AG20443 (cell line): ENCODE data around the gene ZNF793.

Experiments
- DNase-seq: peaks from one replicate; pipeline ENCODE4 v3.0.0; 2012; ENCODE audit warnings: low spot score, mixed read lengths

ZNF793 gene

GRCh38 chr19:37506387-37507166 lies at the start of gene ZNF793:
Gene ZNF793, plus strand, starts transcription at chr19:37506939. Its CDS starts 16,501 bp downstream, at chr19:37523440.
- DNase-seq: peak; percentile 85

- DNase-seq: no peak
These were observed 40.4 kb upstream of the ZNF793 start for GRCh38 chr19:37466277-37466797.

- peak; percentile 86 for DNase-seq
These were observed 39.7 kb upstream of the ZNF793 start, which contains the start of gene ZNF569 for GRCh38 chr19:37466798-37467607. Gene ZNF569, minus strand, starts transcription at chr19:37467444. Its CDS starts 22,523 bp downstream, at chr19:37444921.

GRCh38 chr19:37467608-37468090 lies 39.1 kb upstream of the ZNF793 start:
- DNase-seq: no peak

GRCh38 chr19:37468961-37469777 lies 37.6 kb upstream of the ZNF793 start, which contains the start of gene ZNF570:
Gene ZNF570, plus strand, starts transcription at chr19:37469356. Its CDS starts 999 bp downstream, at chr19:37470355.
- peak; percentile 92 for DNase-seq

GRCh38 chr19:37470216-37470615 lies 36.5 kb upstream of the ZNF793 start:
- no peak for DNase-seq

GRCh38 chr19:37472165-37472564 lies 34.6 kb upstream of the ZNF793 start:
- no peak for DNase-seq

- DNase-seq: no peak
These were observed 22.2 kb upstream of the ZNF793 start for GRCh38 chr19:37484406-37485168.

GRCh38 chr19:37492213-37492612 lies 14.5 kb upstream of the ZNF793 start:
- no peak for DNase-seq

GRCh38 chr19:37505958-37506386 lies 767 bp upstream of the ZNF793 start:
- no peak for DNase-seq

- no peak for DNase-seq
These were observed 377 bp downstream of the ZNF793 start for GRCh38 chr19:37507167-37507464.

GRCh38 chr19:37511186-37511585 lies 4.4 kb downstream of the ZNF793 start:
- DNase-seq: no peak

- no peak for DNase-seq
These were observed 5.1 kb downstream of the ZNF793 start for GRCh38 chr19:37511821-37512220.

GRCh38 chr19:37513397-37513796 lies 6.7 kb downstream of the ZNF793 start:
- DNase-seq: no peak

GRCh38 chr19:37519890-37520289 lies 13.2 kb downstream of the ZNF793 start:
- DNase-seq: no peak

- no peak for DNase-seq
These were observed 30.7 kb downstream of the ZNF793 start for GRCh38 chr19:37537391-37537947.

GRCh38 chr19:37551129-37551993 lies 44.6 kb downstream of the ZNF793 start:
- DNase-seq: peak; percentile 94

GRCh38 chr19:37563518-37563917 lies 56.8 kb downstream of the ZNF793 start:
- no peak for DNase-seq

GRCh38 chr19:37564624-37565369 lies 58.1 kb downstream of the ZNF793 start:
- no peak for DNase-seq
